ENCODE data around the gene SPR. TPM values are rescaled to one million over a fixed set of nuclear protein-coding genes. Genes with fewer than 3 reads are reported as not detected.

Gene SPR
- total RNA-seq, 1 donor from 2014 or later = 10.9 TPM

GRCh38 chr2:72932805-72933204 is 45.6 kb downstream of the SPR start:
- no peak overlapping the region for H3K4me3 Mint-ChIP-seq
- no peaks in the 10 kb centered on the region for H3K36me3 Mint-ChIP-seq (ENCODE audit: low read depth)
- H3K9me3 Mint-ChIP-seq = no peaks in the 10 kb centered on the region
- intact Hi-C loops (cut with micrococcal nuclease) = no loop called here
- DNase-seq (ENCODE audit: low spot score) = no peak
- no peaks in the 10 kb centered on the region for H3K4me1 Mint-ChIP-seq (ENCODE audit: low read depth)
- H3K27ac Mint-ChIP-seq = no peak overlapping the region
- peaks cover 3% of the 10 kb centered on the region for H3K27me3 Mint-ChIP-seq (ENCODE audit: insufficient read depth)

GRCh38 chr2:72933207-72933606 is 46.0 kb downstream of the SPR start:
- intact Hi-C loops (cut with micrococcal nuclease) = no loop called here
- no peak overlapping the region for H3K27ac Mint-ChIP-seq
- DNase-seq (ENCODE audit: low spot score) = no peak
- no peak overlapping the region for H3K4me3 Mint-ChIP-seq
- H3K27me3 Mint-ChIP-seq (ENCODE audit: insufficient read depth) = peaks cover 3% of the 10 kb centered on the region
- no peaks in the 10 kb centered on the region for H3K36me3 Mint-ChIP-seq (ENCODE audit: low read depth)
- H3K4me1 Mint-ChIP-seq (ENCODE audit: low read depth) = no peaks in the 10 kb centered on the region
- H3K9me3 Mint-ChIP-seq = no peaks in the 10 kb centered on the region

GRCh38 chr2:72933646-72934151 is 46.5 kb downstream of the SPR start:
- Mint-ChIP-seq H3K9me3 (no peaks in the 10 kb centered on the region), H3K27me3 (ENCODE audit: insufficient read depth) (peaks cover 3% of the 10 kb centered on the region), H3K27ac (no peak overlapping the region), H3K4me1 (ENCODE audit: low read depth) (no peaks in the 10 kb centered on the region), H3K4me3 (no peak overlapping the region), H3K36me3 (ENCODE audit: low read depth) (no peaks in the 10 kb centered on the region)
- no peak for DNase-seq (ENCODE audit: low spot score)
- intact Hi-C loops (cut with micrococcal nuclease) = no loop called here

DNA sequence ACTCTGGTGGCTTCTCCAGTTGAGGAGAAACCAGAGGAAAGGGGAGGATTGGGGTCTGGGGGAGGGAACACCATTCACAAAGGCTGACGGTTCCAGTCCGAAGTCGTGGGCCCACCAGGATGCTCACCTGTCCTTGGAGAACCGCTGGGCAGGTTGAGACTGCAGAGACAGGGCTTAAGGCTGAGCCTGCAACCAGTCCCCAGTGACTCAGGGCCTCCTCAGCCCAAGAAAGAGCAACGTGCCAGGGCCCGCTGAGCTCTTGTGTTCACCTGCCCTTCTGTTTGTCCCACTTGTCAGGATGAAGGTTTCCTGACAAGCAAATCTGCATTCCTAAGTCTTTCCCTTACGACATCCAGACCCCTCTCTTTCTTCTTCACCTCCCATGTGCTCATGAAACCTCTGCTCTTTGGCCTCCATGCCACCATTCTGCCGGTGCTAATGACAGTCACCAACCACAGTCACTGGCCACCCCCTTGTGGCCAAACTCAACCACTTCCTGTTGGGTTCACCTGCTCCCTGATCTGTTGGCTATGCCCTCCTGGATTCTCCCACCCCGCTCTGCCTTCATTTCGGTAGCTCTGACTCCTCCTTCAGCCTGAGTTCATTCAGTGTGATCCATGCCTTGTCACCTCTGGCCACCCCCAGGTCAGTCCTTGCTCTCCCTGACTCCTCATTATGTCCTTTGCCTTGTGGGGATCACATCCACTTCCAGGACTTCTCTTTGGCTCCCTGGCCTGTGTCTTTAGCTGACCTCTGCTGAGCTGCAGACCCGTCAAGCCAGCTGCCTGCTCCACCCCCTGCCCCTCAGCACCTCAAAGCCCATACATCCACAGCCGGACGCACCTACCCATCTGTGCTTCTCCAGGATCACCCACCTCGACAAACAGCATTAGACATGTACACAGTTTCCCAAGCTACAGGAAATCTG is 47.7 kb downstream of the SPR start:
- Mint-ChIP-seq H3K27me3 (ENCODE audit: insufficient read depth) (peaks cover 4% of the 10 kb centered on the region), H3K36me3 (ENCODE audit: low read depth) (no peaks in the 10 kb centered on the region), H3K9me3 (no peaks in the 10 kb centered on the region), H3K27ac (no peak overlapping the region), H3K4me1 (ENCODE audit: low read depth) (no peaks in the 10 kb centered on the region), H3K4me3 (no peak overlapping the region)
- no peak for DNase-seq (ENCODE audit: low spot score)
- intact Hi-C loops (cut with micrococcal nuclease) = no loop called here

DNA sequence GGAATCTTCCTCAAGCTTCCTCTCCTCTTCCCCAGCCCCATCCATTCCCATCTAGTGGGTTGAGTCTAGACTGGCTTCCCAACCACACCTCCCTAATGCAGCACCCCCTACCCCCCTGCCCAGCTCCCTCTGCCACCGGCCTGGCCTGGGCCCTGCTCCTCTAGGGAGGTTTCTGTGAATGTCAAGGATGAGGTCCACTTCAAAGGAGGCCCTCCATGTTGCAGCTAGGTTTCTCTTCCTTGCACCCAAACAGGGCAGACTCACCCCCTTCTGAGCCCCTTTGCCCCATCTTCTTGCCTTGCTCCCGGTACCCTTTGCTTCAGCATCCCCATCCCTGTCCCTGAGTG is 48.4 kb downstream of the SPR start:
- H3K27me3 Mint-ChIP-seq (ENCODE audit: insufficient read depth) = peaks cover 6% of the 10 kb centered on the region
- DNase-seq (ENCODE audit: low spot score) = no peak
- intact Hi-C loops (cut with micrococcal nuclease) = no loop called here
- no peaks in the 10 kb centered on the region for H3K9me3 Mint-ChIP-seq
- H3K27ac Mint-ChIP-seq = no peak overlapping the region
- H3K4me1 Mint-ChIP-seq (ENCODE audit: low read depth) = no peaks in the 10 kb centered on the region
- no peaks in the 10 kb centered on the region for H3K36me3 Mint-ChIP-seq (ENCODE audit: low read depth)
- no peak overlapping the region for H3K4me3 Mint-ChIP-seq

DNA sequence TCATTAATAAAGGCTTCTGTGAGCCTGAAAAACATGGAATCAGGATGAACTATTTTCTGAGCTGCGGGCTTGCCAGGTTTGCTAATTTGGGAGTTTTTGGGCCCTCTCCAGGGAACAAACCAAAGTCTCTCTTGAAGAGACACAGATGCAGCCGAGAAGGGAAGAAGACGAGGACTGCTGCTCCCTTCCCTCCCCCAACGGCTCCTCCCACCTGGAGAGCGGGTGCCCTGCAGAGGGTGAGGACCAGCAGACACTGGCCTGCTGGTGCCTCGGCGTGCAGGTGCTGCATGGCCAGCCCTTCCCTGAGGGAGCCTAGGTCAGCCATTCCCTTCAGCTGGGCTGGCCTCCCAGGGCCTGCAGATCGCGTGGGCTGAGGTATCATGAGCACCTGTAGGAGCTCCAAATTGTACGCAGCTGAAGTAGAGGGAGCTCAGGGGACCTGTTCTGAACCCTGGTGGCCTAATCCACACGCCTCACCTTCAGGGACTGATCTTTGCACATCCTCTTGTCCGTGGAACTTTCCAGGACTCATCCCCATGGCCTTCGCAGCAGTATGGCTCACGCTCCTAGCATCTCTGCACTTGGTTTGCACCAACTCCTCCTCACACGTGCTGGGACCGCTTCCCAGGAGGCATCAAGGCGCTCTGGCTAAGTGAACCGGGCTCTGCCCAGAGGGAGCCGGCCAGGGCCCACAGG is 49.6 kb downstream of the SPR start:
- Mint-ChIP-seq H3K27ac (no peak overlapping the region), H3K27me3 (ENCODE audit: insufficient read depth) (peaks cover 3% of the 10 kb centered on the region), H3K4me1 (ENCODE audit: low read depth) (no peaks in the 10 kb centered on the region), H3K4me3 (no peak overlapping the region), H3K9me3 (no peaks in the 10 kb centered on the region), H3K36me3 (ENCODE audit: low read depth) (no peaks in the 10 kb centered on the region)
- no peak for DNase-seq (ENCODE audit: low spot score)
- intact Hi-C loops (cut with micrococcal nuclease) = no loop called here

DNA sequence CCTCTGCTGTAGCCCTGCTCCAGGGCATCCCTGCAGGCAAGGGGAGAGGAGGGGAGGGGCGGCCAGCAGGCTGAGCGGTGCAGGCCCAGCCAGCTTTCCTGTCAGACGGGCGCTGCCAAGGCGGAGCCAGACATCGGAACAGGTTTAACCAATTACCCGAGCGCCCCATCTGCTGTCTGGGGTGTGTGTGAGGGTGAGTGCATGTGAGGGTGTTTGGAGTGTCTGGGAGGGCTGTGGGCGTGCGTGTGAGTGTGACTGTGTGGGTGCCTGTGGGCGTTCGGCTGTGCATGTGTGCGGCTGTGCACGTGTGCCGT is 50.1 kb downstream of the SPR start:
- intact Hi-C loops (cut with micrococcal nuclease) = no loop called here
- no peaks in the 10 kb centered on the region for H3K36me3 Mint-ChIP-seq (ENCODE audit: low read depth)
- no peaks in the 10 kb centered on the region for H3K4me1 Mint-ChIP-seq (ENCODE audit: low read depth)
- no peaks in the 10 kb centered on the region for H3K9me3 Mint-ChIP-seq
- H3K4me3 Mint-ChIP-seq = no peak overlapping the region
- peaks cover 3% of the 10 kb centered on the region for H3K27me3 Mint-ChIP-seq (ENCODE audit: insufficient read depth)
- DNase-seq (ENCODE audit: low spot score) = no peak
- H3K27ac Mint-ChIP-seq = no peak overlapping the region

- Mint-ChIP-seq H3K4me3 (no peak overlapping the region), H3K27ac (no peak overlapping the region), H3K9me3 (no peaks in the 10 kb centered on the region), H3K36me3 (ENCODE audit: low read depth) (no peaks in the 10 kb centered on the region), H3K27me3 (ENCODE audit: insufficient read depth) (peaks cover 3% of the 10 kb centered on the region), H3K4me1 (ENCODE audit: low read depth) (no peaks in the 10 kb centered on the region)
- DNase-seq (ENCODE audit: low spot score) = no peak
- intact Hi-C loops (cut with micrococcal nuclease) = no loop called here
These were observed 51.2 kb downstream of the SPR start for GRCh38 chr2:72938455-72938854.

- no peak overlapping the region for H3K27ac Mint-ChIP-seq
- no peaks in the 10 kb centered on the region for H3K4me1 Mint-ChIP-seq (ENCODE audit: low read depth)
- H3K4me3 Mint-ChIP-seq = no peak overlapping the region
- H3K27me3 Mint-ChIP-seq (ENCODE audit: insufficient read depth) = peaks cover 3% of the 10 kb centered on the region
- no peaks in the 10 kb centered on the region for H3K36me3 Mint-ChIP-seq (ENCODE audit: low read depth)
- intact Hi-C loops (cut with micrococcal nuclease) = no loop called here
- no peaks in the 10 kb centered on the region for H3K9me3 Mint-ChIP-seq
- DNase-seq (ENCODE audit: low spot score) = no peak
These were observed 53.2 kb downstream of the SPR start for GRCh38 chr2:72940361-72940760.

DNA sequence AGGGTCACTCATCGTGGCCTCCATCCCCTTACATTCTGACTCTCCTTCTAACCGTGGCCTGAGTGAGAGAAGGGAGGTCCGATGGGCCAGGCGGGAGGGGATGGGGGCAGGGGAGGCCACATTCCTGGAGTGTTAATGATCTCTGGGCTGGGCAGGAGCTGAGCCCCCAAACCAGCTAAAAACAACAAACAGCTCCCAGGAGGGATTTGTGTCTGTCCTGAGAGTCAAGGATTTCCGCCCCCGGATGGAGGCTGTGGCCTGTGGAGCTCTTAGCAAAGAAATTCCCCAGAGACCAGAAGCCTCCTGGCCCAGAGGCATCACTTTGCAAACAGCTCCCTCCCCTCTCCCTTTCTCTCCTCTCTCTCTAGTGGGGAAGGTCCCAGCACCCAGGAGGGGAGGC is 53.6 kb downstream of the SPR start:
- Mint-ChIP-seq H3K4me3 (no peak overlapping the region), H3K9me3 (no peaks in the 10 kb centered on the region), H3K27me3 (ENCODE audit: insufficient read depth) (peaks cover 3% of the 10 kb centered on the region)

More for the DNA sequence above, 53.6 kb downstream of the SPR start:
- DNase-seq (ENCODE audit: low spot score) = no peak
- H3K27ac Mint-ChIP-seq = no peak overlapping the region
- H3K4me1 Mint-ChIP-seq (ENCODE audit: low read depth) = no peaks in the 10 kb centered on the region
- H3K36me3 Mint-ChIP-seq (ENCODE audit: low read depth) = no peaks in the 10 kb centered on the region
- intact Hi-C loops (cut with micrococcal nuclease) = no loop called here

Other genes starting within 250 kb of the SPR start
- gene EXOC6B, start 61.4 kb upstream of the SPR start, total RNA-seq = 6.8 and 7.7 TPM in 2 replicates
- not detected in 2 replicates for gene EMX1, start 30.1 kb downstream of the SPR start, total RNA-seq
- 9.5 and 12.0 TPM in 2 replicates for gene SFXN5, start 184.3 kb downstream of the SPR start, total RNA-seq
- gene RAB11FIP5, start 225.5 kb downstream of the SPR start, total RNA-seq = 12.1 and 12.9 TPM in 2 replicates

All from activated T-helper 1 cell treated with anti-CD3 and anti-CD28 coated beads, Interleukin-12 subunit alpha, Interleukin-12 subunit beta, Interleukin-2, Interleukin-4 antibody, amounts not matched to agents 30 ng/mL and 10 ng/mL and 1 ng/mL, durations not matched to agents 14 hours and 24 hours and 36 hours (primary cell).